ENCODE data around the gene SMARCB1.

- TF ChIP-seq CTCF (IDR thresholded peaks at IDR 0.05; ENCODE audit: low read length) (peak; percentile 21), EZH2phosphoT487 (IDR thresholded peaks at IDR 0.05; ENCODE audit: low read length) (no peak), EZH2 (optimal IDR thresholded peaks at IDR 0.05; ENCODE audit: low read depth, low read length) (no peak)
These were observed 71.1 kb downstream of the SMARCB1 start, which contains the start of gene SLC2A11 for GRCh38 chr22:23857606-23858483.
